ENCODE data around the gene DNM1L.

GRCh38 chr12:32662665-32663064 lies 16.4 kb upstream of the DNM1L start:
- TF ChIP-seq, protein P1, sequence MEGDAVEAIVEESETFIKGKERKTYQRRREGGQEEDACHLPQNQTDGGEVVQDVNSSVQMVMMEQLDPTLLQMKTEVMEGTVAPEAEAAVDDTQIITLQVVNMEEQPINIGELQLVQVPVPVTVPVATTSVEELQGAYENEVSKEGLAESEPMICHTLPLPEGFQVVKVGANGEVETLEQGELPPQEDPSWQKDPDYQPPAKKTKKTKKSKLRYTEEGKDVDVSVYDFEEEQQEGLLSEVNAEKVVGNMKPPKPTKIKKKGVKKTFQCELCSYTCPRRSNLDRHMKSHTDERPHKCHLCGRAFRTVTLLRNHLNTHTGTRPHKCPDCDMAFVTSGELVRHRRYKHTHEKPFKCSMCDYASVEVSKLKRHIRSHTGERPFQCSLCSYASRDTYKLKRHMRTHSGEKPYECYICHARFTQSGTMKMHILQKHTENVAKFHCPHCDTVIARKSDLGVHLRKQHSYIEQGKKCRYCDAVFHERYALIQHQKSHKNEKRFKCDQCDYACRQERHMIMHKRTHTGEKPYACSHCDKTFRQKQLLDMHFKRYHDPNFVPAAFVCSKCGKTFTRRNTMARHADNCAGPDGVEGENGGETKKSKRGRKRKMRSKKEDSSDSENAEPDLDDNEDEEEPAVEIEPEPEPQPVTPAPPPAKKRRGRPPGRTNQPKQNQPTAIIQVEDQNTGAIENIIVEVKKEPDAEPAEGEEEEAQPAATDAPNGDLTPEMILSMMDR (IDR thresholded peaks at IDR 0.05; ENCODE audit: insufficient read depth, low read depth, low read length): no peak
- TF ChIP-seq EZH2 (IDR thresholded peaks at IDR 0.05; ENCODE audit: insufficient read depth, low read length): no peak

All from astrocyte (in vitro differentiated cells and primary cell).